GM12891 (cell line): ENCODE results near the gene ZNF618.

Experiments
- PAX5 ChIP-seq: IDR thresholded peaks from 2 replicates; pipeline ENCODE4 v1.6.1; 2011; ENCODE audit warnings: low read length, moderate library complexity, mild to moderate bottlenecking; ENCODE audit not compliant: insufficient read depth, severe bottlenecking
- POLR2A ChIP-seq: IDR thresholded peaks from 2 replicates; pipeline ENCODE4 v1.6.1; 2011; ENCODE audit warnings: low read depth, low read length, control low read depth
- POLR2AphosphoS5 ChIP-seq: IDR thresholded peaks from 2 replicates; pipeline ENCODE4 v1.6.1; 2011; ENCODE audit warnings: low read depth, low read length, control low read depth
- POU2F2 ChIP-seq: IDR thresholded peaks from 2 replicates; pipeline ENCODE4 v1.6.1; 2011; ENCODE audit warnings: low read depth, mild to moderate bottlenecking, control low read depth, low read length, moderate library complexity
- SPI1 ChIP-seq: IDR thresholded peaks from 2 replicates; pipeline ENCODE4 v1.6.1; 2011; ENCODE audit warnings: low read depth, low read length, control low read depth
- TAF1 ChIP-seq: IDR thresholded peaks from 2 replicates; pipeline ENCODE4 v1.6.1; 2011; ENCODE audit warnings: low read depth, low read length, control low read depth

DNA sequence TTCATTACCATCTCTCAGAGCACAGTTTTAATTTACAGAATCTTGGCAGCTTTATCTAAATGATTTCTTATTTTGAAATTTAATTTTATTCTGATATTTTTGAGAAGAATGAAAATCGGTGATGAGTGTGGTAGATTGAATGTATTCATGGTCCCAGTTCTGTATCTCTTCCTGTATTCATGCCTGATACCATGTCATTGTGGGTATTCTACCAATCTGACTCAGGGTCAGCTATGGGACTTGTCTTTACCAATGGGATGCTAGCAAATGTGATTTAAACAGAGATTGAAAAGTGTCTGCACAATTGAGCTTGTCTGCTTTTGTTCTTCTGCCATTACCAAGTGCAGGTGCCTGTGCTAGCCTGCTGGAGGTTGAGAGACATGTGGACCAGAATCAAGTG is 17.8 kb upstream of the ZNF618 start:
- TF ChIP-seq TAF1 (no peak), POLR2AphosphoS5 (no peak), POLR2A (no peak), SPI1 (no peak), PAX5 (no peak), POU2F2 (no peak)
